ENCODE data around the gene NOD2. TPM values are rescaled to one million over a fixed set of nuclear protein-coding genes. Genes with fewer than 3 reads are reported as not detected.

Gene NOD2
- total RNA-seq, 6 donors from 2014 or later = 8.5 to 27.2 (median 11.2) TPM

DNA sequence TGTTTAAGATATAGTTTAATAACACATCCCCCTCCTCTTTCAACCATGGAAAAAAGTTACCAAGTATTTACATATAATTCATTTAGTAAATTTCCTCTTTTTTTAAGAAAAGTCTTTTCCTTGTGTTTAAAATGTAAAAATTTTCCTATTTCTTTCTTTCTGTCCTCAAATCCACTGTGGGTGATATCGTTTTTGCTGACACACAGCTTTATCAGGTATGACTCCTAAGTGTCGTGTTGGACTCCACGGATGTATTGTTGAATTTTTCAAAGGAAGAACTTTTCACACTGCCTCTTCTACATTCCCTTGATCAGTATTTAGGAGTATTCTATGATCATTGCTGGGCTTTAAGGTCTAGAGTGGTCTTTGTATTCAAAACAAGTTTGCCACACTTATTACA is 81.6 kb downstream of the NOD2 start:
- 92 to 95% methylated on average over 3 of the region's 3 CpGs for WGBS, 2 donors
- TF ChIP-seq, protein P1, sequence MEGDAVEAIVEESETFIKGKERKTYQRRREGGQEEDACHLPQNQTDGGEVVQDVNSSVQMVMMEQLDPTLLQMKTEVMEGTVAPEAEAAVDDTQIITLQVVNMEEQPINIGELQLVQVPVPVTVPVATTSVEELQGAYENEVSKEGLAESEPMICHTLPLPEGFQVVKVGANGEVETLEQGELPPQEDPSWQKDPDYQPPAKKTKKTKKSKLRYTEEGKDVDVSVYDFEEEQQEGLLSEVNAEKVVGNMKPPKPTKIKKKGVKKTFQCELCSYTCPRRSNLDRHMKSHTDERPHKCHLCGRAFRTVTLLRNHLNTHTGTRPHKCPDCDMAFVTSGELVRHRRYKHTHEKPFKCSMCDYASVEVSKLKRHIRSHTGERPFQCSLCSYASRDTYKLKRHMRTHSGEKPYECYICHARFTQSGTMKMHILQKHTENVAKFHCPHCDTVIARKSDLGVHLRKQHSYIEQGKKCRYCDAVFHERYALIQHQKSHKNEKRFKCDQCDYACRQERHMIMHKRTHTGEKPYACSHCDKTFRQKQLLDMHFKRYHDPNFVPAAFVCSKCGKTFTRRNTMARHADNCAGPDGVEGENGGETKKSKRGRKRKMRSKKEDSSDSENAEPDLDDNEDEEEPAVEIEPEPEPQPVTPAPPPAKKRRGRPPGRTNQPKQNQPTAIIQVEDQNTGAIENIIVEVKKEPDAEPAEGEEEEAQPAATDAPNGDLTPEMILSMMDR (IDR thresholded peaks at IDR 0.05) = no peak
- TF ChIP-seq POLR2AphosphoS5 (IDR thresholded peaks at IDR 0.05) = no peak
- no peak for TF ChIP-seq EP300 (IDR thresholded peaks at IDR 0.05)
- no peak for TF ChIP-seq POLR2A (IDR thresholded peaks at IDR 0.05)
- Histone ChIP-seq H3K4me1 (peaks cover 0 to 3% (median 0%) of the 10 kb centered on the region in 4 donors), H3K36me3 (peaks cover 0 to 31% (median 10%) of the 10 kb centered on the region in 4 donors), H3K27ac (no peak overlapping the region), H3K27me3 (no peaks in the 10 kb centered on the region), H3K4me3 (no peak overlapping the region), H3K9me3 (no peaks in the 10 kb centered on the region)
- no peak for DNase-seq
- ATAC-seq (ENCODE audit: low FRiP score in 2 of 2) = no peak

DNA sequence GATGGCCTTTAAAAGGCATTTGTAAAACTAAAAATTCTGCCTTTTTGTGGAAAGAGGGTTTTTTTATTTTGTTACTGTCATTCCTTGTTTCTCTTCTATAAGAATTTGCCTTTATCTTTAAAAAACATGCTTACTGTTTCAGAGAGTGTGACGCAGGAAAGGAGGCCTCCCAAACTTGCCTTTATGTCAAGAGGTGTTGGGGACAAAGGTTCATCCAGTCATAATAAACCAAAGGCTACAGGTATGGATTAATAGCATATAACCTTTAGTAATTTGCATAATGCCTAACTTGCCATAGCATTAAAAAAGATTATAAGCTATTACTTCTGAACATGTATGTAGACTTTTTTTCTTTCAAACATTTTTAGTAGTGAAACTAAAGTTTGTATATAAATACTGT is 82.6 kb downstream of the NOD2 start:
- Histone ChIP-seq H3K4me1 (peaks cover 0 to 3% (median 0%) of the 10 kb centered on the region in 4 donors), H3K27ac (no peak overlapping the region), H3K27me3 (no peaks in the 10 kb centered on the region), H3K4me3 (no peak overlapping the region), H3K36me3 (peaks cover 0 to 40% (median 13%) of the 10 kb centered on the region in 4 donors), H3K9me3 (no peaks in the 10 kb centered on the region)
- TF ChIP-seq, protein P1 (IDR thresholded peaks at IDR 0.05) = no peak
- no peak for TF ChIP-seq POLR2A (IDR thresholded peaks at IDR 0.05)
- TF ChIP-seq EP300 (IDR thresholded peaks at IDR 0.05) = no peak
- no peak for TF ChIP-seq POLR2AphosphoS5 (IDR thresholded peaks at IDR 0.05)
- ATAC-seq (ENCODE audit: low FRiP score in 2 of 2) (no peak), DNase-seq (no peak)
- WGBS, 2 donors = 89 to 91% methylated on average over 1 of the region's 1 CpG

DNA sequence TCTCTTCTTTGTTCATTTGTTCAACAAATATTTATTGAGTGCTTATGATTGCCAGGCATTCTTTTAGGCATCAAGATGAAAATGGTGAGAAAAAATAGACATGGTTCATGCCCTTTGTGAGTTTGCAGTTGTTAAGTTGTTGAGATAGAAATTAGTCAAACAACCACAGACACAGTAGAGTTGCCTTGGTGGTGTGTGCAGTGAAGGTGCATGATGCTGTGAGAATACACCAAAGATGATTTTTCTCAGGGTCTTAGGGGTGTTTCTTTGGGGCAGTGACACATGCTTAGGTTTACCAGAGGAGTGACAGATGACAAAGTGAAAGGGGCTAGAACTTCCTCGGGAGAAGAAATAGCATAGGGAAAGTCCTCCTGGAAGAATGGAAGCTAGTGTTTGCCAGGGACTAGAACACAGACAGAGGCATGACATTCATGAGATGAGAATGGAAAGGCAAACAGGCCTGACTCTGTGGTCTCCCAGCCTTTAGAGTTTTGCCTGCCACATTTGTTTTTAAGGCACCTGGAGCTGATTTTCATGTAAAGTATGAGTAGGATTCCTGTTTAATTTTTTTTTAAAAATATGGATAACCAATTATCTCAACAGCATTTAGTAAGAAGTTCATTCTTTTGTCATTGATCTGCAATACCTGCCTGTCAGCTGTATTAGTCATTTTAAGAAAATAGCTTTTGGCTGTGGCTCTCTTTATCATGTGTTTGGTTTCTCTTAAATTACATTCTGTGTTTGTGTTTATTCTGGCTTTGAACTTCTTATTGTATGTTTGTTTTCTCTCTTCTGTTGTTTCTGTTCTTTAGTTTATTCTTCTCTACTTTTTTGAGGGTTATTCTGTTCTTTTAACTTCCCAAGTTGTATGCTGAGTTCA is 85.1 kb downstream of the NOD2 start:
- Histone ChIP-seq H3K4me3 (no peak overlapping the region), H3K36me3 (peaks cover 0 to 61% (median 19%) of the 10 kb centered on the region in 4 donors), H3K9me3 (no peaks in the 10 kb centered on the region), H3K27ac (no peak overlapping the region), H3K27me3 (no peaks in the 10 kb centered on the region), H3K4me1 (peaks cover 0 to 3% (median 0%) of the 10 kb centered on the region in 4 donors)
- ATAC-seq (ENCODE audit: low FRiP score in 2 of 2) = no peak
- 26 to 50% methylated on average over 1 of the region's 1 CpG for WGBS, 2 donors
- DNase-seq = no peak
- TF ChIP-seq POLR2A (IDR thresholded peaks at IDR 0.05) (no peak), POLR2AphosphoS5 (IDR thresholded peaks at IDR 0.05) (no peak), EP300 (IDR thresholded peaks at IDR 0.05) (no peak)
- TF ChIP-seq, protein P1 (IDR thresholded peaks at IDR 0.05) = no peak

DNA sequence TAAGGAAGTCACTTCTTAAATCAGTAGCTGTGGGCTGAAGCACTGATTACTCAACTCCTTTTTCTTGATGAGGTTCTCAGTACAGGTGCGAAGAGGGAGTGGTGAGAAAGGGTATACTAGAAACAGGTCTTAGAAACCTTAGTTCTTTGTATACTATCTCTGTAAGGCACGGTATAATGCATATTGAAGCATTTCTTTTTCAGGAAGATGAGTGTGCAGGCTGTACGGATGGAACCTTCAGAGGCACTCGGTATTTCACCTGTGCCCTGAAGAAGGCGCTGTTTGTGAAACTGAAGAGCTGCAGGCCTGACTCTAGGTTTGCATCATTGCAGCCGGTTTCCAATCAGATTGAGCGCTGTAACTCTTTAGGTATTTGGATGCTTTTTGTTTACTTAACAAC is 87.6 kb downstream of the NOD2 start:
- H3K9me3 ChIP-seq = no peaks in the 10 kb centered on the region
- no peak for DNase-seq
- no peak overlapping the region for H3K4me3 ChIP-seq
- no peak overlapping the region for H3K27ac ChIP-seq
- no peaks in the 10 kb centered on the region for H3K27me3 ChIP-seq
- ATAC-seq (ENCODE audit: low FRiP score in 2 of 2) = no peak
- H3K36me3 ChIP-seq = peaks cover 0 to 82% (median 29%) of the 10 kb centered on the region in 4 donors
- 86 to 89% methylated on average over 7 of the region's 7 CpGs for WGBS, 2 donors
- TF ChIP-seq, protein P1 (IDR thresholded peaks at IDR 0.05) = no peak
- TF ChIP-seq POLR2AphosphoS5 (IDR thresholded peaks at IDR 0.05) (no peak), EP300 (IDR thresholded peaks at IDR 0.05) (no peak), POLR2A (IDR thresholded peaks at IDR 0.05) (no peak)
- H3K4me1 ChIP-seq = peaks cover 0 to 2% (median 0%) of the 10 kb centered on the region in 4 donors

All from upper lobe of left lung (tissue), 6 donors.